Suprapubic skin (tissue), 4 donors: ENCODE results near the gene UBTD2. TPM values are rescaled to one million over a fixed set of nuclear protein-coding genes. Genes with fewer than 3 reads are reported as not detected.
"Not testable (repeated sequence)": the region's sequence is repeated elsewhere in the genome, so short reads cannot be mapped to it uniquely, and the experiment has no call there.

Experiments
- DNase-seq, 2 donors: peaks; one replicate each; pipeline ENCODE4 v3.0.0-alpha.2; 2019; ENCODE audit warnings: low spot score in 2 of 2
- H3K27ac ChIP-seq: fragments of 200-600 bp; sonication (generic); one replicate; pipeline ENCODE4 v1.5.1; 2019
- H3K27me3 ChIP-seq: fragments of 200-600 bp; sonication (generic); one replicate; pipeline ENCODE4 v1.5.1; 2019
- H3K36me3 ChIP-seq: fragments of 200-600 bp; sonication (generic); one replicate; pipeline ENCODE4 v1.5.1; 2019
- H3K4me1 ChIP-seq: fragments of 200-600 bp; sonication (generic); one replicate; pipeline ENCODE4 v1.5.1; 2019
- H3K4me3 ChIP-seq: fragments of 200-600 bp; sonication (generic); one replicate; pipeline ENCODE4 v1.5.1; 2019; ENCODE audit warnings: mild to moderate bottlenecking
- H3K9me3 ChIP-seq: fragments of 200-600 bp; sonication (generic); one replicate; pipeline ENCODE4 v1.5.1; 2019
- CTCF ChIP-seq, 2 donors: fragments of 200-600 bp in 1 of 2; fragments of 450-650 bp in 1 of 2; sonication (generic) in 1 of 2; IDR thresholded peaks; one replicate each; pipeline ENCODE4 v1.5.1; 2016 to 2019; ENCODE audit warnings: antibody characterized with exemption in 2 of 2, mild to moderate bottlenecking in 1 of 2, moderate library complexity in 1 of 2
- EP300 ChIP-seq: sonication (generic); formaldehyde crosslinking; IDR thresholded peaks from one replicate; pipeline ENCODE4 v1.6.1; 2017; ENCODE audit warnings: antibody characterized with exemption
- POLR2A ChIP-seq, 2 donors: fragments of 450-650 bp; IDR thresholded peaks; one replicate each; pipeline ENCODE4 v1.6.1; 2017; ENCODE audit warnings: antibody characterized with exemption in 2 of 2, mild to moderate bottlenecking in 2 of 2, moderate library complexity in 2 of 2
- POLR2AphosphoS5 ChIP-seq, 3 donors: sonication (generic); formaldehyde crosslinking; IDR thresholded peaks; one replicate each; pipeline ENCODE4 v1.6.1; 2017; ENCODE audit warnings: antibody characterized with exemption in 3 of 3
- WGBS: methylation state at CpG from one replicate; pipeline ENCODE4 v1.1.5; 2018; 5-methylcytosine and 5-hydroxymethylcytosine counted together
- total RNA-seq, 4 donors: library from RNA; depleted of rRNA; stranded (reverse); fragments of >200 nt; gene quantifications; one replicate each; pipeline ENCODE4 v1.1.0, GENCODE V29; 2016

UBTD2 gene
- total RNA-seq: 10 to 100 TPM in 3 of 4 donors, 1 to 10 TPM in 1; 7.0 to 14.6 (median 12.8) TPM

GRCh38 chr5:172283020-172283861 is at the start of gene UBTD2:
Gene UBTD2 (minus strand): TSS chr5:172283764. CDS start chr5:172283665, 99 bp downstream.
- WGBS: 0% methylated on average over 23 of the region's 87 CpGs
- peak within 1 kb of the TSS; percentile 67 for H3K4me3 ChIP-seq
- H3K27me3 ChIP-seq: no peaks in the 10 kb centered on the region
- no peaks in the 10 kb centered on the region for H3K36me3 ChIP-seq
- TF ChIP-seq POLR2A (IDR thresholded peaks at IDR 0.05) (no peak), CTCF (IDR thresholded peaks at IDR 0.05) (peak in 1 of 2 donors; percentile 33)
- peak within 1 kb of the TSS; percentile 83 for H3K27ac ChIP-seq
- H3K4me1 ChIP-seq: peaks cover 36% of the 10 kb centered on the region
- DNase-seq: peak; percentile 82 to 90
- no peaks in the 10 kb centered on the region for H3K9me3 ChIP-seq

- WGBS: 88% methylated on average over 13 of the region's 13 CpGs
- H3K4me1 ChIP-seq, H3K9me3 ChIP-seq, H3K27me3 ChIP-seq, H3K27ac ChIP-seq, H3K4me3 ChIP-seq, H3K36me3 ChIP-seq: not testable (repeated sequence)
- DNase-seq: peak in 1 of 2 donors; percentile 20
Observed at GRCh38 chr5:172326901-172327300, 43.3 kb upstream of the UBTD2 start.

GRCh38 chr5:172325452-172325851 is 41.9 kb upstream of the UBTD2 start:
- Histone ChIP-seq H3K4me3 (no peak overlapping the region), H3K4me1 (peaks cover 8% of the 10 kb centered on the region), H3K27ac (no peak overlapping the region), H3K9me3 (no peaks in the 10 kb centered on the region), H3K27me3 (no peaks in the 10 kb centered on the region), H3K36me3 (no peaks in the 10 kb centered on the region)
- WGBS: 90% methylated on average over 9 of the region's 9 CpGs
- no peak for TF ChIP-seq POLR2A (IDR thresholded peaks at IDR 0.05)
- TF ChIP-seq EP300: no peak
- no peak for TF ChIP-seq POLR2AphosphoS5 (IDR thresholded peaks at IDR 0.05)
- no peak for TF ChIP-seq CTCF (IDR thresholded peaks at IDR 0.05)
- DNase-seq: peak; percentile 13 to 45

GRCh38 chr5:172322028-172322965 is 38.7 kb upstream of the UBTD2 start:
- Histone ChIP-seq H3K9me3 (no peaks in the 10 kb centered on the region), H3K4me1 (peaks cover 8% of the 10 kb centered on the region), H3K27ac (no peak overlapping the region), H3K27me3 (no peaks in the 10 kb centered on the region), H3K4me3 (no peak overlapping the region), H3K36me3 (no peaks in the 10 kb centered on the region)
- TF ChIP-seq POLR2AphosphoS5 (IDR thresholded peaks at IDR 0.05) (no peak), CTCF (IDR thresholded peaks at IDR 0.05) (no peak), POLR2A (IDR thresholded peaks at IDR 0.05) (no peak), EP300 (no peak)
- WGBS: 70% methylated on average over 9 of the region's 9 CpGs
- peak; percentile 47 to 53 for DNase-seq

GRCh38 chr5:172321593-172321992 is 38.0 kb upstream of the UBTD2 start:
- Histone ChIP-seq H3K36me3 (no peaks in the 10 kb centered on the region), H3K4me3 (no peak overlapping the region), H3K27ac (no peak overlapping the region), H3K27me3 (no peaks in the 10 kb centered on the region), H3K9me3 (no peaks in the 10 kb centered on the region), H3K4me1 (peaks cover 8% of the 10 kb centered on the region)
- TF ChIP-seq POLR2A (IDR thresholded peaks at IDR 0.05) (no peak), POLR2AphosphoS5 (IDR thresholded peaks at IDR 0.05) (no peak), CTCF (IDR thresholded peaks at IDR 0.05) (no peak)
- peak in 1 of 2 donors; percentile 2 for DNase-seq
